AG09309 (cell line): ENCODE data around the gene CBLN4.

Experiments
- DNase-seq: peaks from one replicate; pipeline ENCODE4 v3.0.0-alpha.2; 2010; ENCODE audit warnings: low read depth
- H3K4me3 ChIP-seq: 2 replicates; pipeline ENCODE4 v1.5.1; 2011; ENCODE audit warnings: mild to moderate bottlenecking, low read depth, low read length, moderate library complexity; ENCODE audit not compliant: control insufficient read depth
- CTCF ChIP-seq: IDR thresholded peaks from 2 replicates; pipeline ENCODE4 v1.5.1; 2011; ENCODE audit warnings: mild to moderate bottlenecking, low read depth, low read length, inconsistent platforms; ENCODE audit not compliant: insufficient read depth, control insufficient read depth; ENCODE audit errors: missing control alignments

Gene CBLN4

GRCh38 chr20:56014151-56014550, 8.8 kb upstream of the CBLN4 start:
- no peak for DNase-seq
- H3K4me3 ChIP-seq: no peak overlapping the region
- no peak for TF ChIP-seq CTCF

- TF ChIP-seq CTCF: no peak
- DNase-seq: no peak
These were observed 519 bp downstream of the CBLN4 start for GRCh38 chr20:56004611-56005388.

GRCh38 chr20:56004007-56004406, 1.3 kb downstream of the CBLN4 start:
- no peak for TF ChIP-seq CTCF
- no peak for DNase-seq
- H3K4me3 ChIP-seq: no peak overlapping the region

More at GRCh38 chr20:56004611-56005388, 519 bp downstream of the CBLN4 start:
- H3K4me3 ChIP-seq: no peak overlapping the region

GRCh38 chr20:56002908-56003800, 2.2 kb downstream of the CBLN4 start:
- no peak for TF ChIP-seq CTCF
- no peak for DNase-seq
- no peak overlapping the region for H3K4me3 ChIP-seq

- TF ChIP-seq CTCF: no peak
- DNase-seq: no peak
- no peak overlapping the region for H3K4me3 ChIP-seq
These were observed 3.4 kb downstream of the CBLN4 start for GRCh38 chr20:56001890-56002289.

- H3K4me3 ChIP-seq: no peak overlapping the region
- no peak for TF ChIP-seq CTCF
- DNase-seq: no peak
These were observed 4.1 kb downstream of the CBLN4 start for GRCh38 chr20:56001106-56001785.
